ENCODE results near the gene MFN2. TPM values are rescaled to one million over a fixed set of nuclear protein-coding genes. Genes with fewer than 3 reads are reported as not detected.
"Not testable (repeated sequence)": the region's sequence is repeated elsewhere in the genome, so short reads cannot be mapped to it uniquely, and the experiment has no call there.

The MFN2 gene
- polyA plus RNA-seq, 1 of the 3 experiments (the other 2 are of a cell fraction), result 43.2 TPM

DNA sequence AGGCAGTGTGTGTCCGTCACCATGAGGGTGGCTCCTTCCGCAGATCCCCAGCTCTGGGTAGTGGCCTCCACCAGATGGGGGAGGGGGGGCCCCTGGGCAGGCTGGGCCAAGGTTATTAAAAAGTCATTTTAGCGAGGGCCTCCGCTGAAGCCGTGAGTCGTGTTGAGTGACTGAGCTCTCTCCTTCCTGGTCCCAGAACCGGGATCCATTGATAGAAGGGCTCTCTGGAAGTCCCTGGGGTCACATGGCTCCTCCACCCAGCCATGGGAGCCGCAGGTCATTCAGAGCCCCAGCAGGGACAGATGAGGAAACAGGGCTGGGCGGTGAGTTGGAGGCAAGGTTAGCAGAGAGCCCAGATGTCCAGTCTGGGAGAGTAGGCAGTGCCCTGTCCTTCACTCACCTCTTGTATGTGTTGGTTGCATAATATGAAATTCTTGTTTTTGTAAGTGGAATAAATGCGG, 51.9 kb downstream of the MFN2 start:
- CTCF ChIA-PET, result interaction anchor here (1.0 to 2.0 kb wide), 4 partner anchors 12 to 23 kb away, joined by 4 to 7 read pairs (median 4); partner anchors contain the start of gene MIIP
- TF ChIP-seq NFIC (IDR thresholded peaks at IDR 0.05; ENCODE audit: borderline replicate concordance), result no peak
- no peak for TF ChIP-seq FOSL2 (IDR thresholded peaks at IDR 0.05; ENCODE audit: borderline replicate concordance, low read depth)
- TF ChIP-seq TAF1 (IDR thresholded peaks at IDR 0.05; ENCODE audit: borderline replicate concordance, low read depth, low read length), result no peak
- TF ChIP-seq, protein P1, sequence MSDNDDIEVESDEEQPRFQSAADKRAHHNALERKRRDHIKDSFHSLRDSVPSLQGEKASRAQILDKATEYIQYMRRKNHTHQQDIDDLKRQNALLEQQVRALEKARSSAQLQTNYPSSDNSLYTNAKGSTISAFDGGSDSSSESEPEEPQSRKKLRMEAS (IDR thresholded peaks at IDR 0.05; ENCODE audit: low read depth), result no peak
- no peak for TF ChIP-seq ELF1 (IDR thresholded peaks at IDR 0.05)
- no peak for TF ChIP-seq YY1 (IDR thresholded peaks at IDR 0.05; ENCODE audit: low read depth)
- TF ChIP-seq RXRA (IDR thresholded peaks at IDR 0.05; ENCODE audit: borderline replicate concordance, low read depth), result no peak
- TF ChIP-seq, protein P2, sequence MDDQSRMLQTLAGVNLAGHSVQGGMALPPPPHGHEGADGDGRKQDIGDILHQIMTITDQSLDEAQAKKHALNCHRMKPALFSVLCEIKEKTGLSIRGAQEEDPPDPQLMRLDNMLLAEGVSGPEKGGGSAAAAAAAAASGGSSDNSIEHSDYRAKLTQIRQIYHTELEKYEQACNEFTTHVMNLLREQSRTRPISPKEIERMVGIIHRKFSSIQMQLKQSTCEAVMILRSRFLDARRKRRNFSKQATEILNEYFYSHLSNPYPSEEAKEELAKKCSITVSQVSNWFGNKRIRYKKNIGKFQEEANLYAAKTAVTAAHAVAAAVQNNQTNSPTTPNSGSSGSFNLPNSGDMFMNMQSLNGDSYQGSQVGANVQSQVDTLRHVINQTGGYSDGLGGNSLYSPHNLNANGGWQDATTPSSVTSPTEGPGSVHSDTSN (IDR thresholded peaks at IDR 0.05), result no peak
- TF ChIP-seq, protein P3, sequence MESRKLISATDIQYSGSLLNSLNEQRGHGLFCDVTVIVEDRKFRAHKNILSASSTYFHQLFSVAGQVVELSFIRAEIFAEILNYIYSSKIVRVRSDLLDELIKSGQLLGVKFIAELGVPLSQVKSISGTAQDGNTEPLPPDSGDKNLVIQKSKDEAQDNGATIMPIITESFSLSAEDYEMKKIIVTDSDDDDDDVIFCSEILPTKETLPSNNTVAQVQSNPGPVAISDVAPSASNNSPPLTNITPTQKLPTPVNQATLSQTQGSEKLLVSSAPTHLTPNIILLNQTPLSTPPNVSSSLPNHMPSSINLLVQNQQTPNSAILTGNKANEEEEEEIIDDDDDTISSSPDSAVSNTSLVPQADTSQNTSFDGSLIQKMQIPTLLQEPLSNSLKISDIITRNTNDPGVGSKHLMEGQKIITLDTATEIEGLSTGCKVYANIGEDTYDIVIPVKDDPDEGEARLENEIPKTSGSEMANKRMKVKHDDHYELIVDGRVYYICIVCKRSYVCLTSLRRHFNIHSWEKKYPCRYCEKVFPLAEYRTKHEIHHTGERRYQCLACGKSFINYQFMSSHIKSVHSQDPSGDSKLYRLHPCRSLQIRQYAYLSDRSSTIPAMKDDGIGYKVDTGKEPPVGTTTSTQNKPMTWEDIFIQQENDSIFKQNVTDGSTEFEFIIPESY (IDR thresholded peaks at IDR 0.05; ENCODE audit: borderline replicate concordance, low read depth), result no peak
- no peak for TF ChIP-seq GATA2 (CRISPR knock-in tag; IDR thresholded peaks at IDR 0.05)
- TF ChIP-seq EZH2phosphoT487 (IDR thresholded peaks at IDR 0.05; ENCODE audit: borderline replicate concordance, low read depth), result no peak
- TF ChIP-seq, protein P4, sequence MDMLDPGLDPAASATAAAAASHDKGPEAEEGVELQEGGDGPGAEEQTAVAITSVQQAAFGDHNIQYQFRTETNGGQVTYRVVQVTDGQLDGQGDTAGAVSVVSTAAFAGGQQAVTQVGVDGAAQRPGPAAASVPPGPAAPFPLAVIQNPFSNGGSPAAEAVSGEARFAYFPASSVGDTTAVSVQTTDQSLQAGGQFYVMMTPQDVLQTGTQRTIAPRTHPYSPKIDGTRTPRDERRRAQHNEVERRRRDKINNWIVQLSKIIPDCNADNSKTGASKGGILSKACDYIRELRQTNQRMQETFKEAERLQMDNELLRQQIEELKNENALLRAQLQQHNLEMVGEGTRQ (IDR thresholded peaks at IDR 0.05; ENCODE audit: borderline replicate concordance, low read depth, low read length), result no peak
- TF ChIP-seq POLR2AphosphoS5 (IDR thresholded peaks at IDR 0.05; ENCODE audit: low read depth, low read length), result no peak
- no peak for TF ChIP-seq MXI1 (IDR thresholded peaks at IDR 0.05; ENCODE audit: low read depth, low read length)
- TF ChIP-seq SMC3 (IDR thresholded peaks at IDR 0.05; ENCODE audit: low read depth, low read length), result no peak
- no peak for TF ChIP-seq RCOR1 (IDR thresholded peaks at IDR 0.05; ENCODE audit: low read length)
- TF ChIP-seq, protein P5, sequence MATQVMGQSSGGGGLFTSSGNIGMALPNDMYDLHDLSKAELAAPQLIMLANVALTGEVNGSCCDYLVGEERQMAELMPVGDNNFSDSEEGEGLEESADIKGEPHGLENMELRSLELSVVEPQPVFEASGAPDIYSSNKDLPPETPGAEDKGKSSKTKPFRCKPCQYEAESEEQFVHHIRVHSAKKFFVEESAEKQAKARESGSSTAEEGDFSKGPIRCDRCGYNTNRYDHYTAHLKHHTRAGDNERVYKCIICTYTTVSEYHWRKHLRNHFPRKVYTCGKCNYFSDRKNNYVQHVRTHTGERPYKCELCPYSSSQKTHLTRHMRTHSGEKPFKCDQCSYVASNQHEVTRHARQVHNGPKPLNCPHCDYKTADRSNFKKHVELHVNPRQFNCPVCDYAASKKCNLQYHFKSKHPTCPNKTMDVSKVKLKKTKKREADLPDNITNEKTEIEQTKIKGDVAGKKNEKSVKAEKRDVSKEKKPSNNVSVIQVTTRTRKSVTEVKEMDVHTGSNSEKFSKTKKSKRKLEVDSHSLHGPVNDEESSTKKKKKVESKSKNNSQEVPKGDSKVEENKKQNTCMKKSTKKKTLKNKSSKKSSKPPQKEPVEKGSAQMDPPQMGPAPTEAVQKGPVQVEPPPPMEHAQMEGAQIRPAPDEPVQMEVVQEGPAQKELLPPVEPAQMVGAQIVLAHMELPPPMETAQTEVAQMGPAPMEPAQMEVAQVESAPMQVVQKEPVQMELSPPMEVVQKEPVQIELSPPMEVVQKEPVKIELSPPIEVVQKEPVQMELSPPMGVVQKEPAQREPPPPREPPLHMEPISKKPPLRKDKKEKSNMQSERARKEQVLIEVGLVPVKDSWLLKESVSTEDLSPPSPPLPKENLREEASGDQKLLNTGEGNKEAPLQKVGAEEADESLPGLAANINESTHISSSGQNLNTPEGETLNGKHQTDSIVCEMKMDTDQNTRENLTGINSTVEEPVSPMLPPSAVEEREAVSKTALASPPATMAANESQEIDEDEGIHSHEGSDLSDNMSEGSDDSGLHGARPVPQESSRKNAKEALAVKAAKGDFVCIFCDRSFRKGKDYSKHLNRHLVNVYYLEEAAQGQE (IDR thresholded peaks at IDR 0.05; ENCODE audit: low read depth, low read length), result no peak
- no peak for TF ChIP-seq FOXM1 (IDR thresholded peaks at IDR 0.05; ENCODE audit: low read depth)
- TF ChIP-seq TCF12 (IDR thresholded peaks at IDR 0.05), result no peak
- TF ChIP-seq, protein P6, sequence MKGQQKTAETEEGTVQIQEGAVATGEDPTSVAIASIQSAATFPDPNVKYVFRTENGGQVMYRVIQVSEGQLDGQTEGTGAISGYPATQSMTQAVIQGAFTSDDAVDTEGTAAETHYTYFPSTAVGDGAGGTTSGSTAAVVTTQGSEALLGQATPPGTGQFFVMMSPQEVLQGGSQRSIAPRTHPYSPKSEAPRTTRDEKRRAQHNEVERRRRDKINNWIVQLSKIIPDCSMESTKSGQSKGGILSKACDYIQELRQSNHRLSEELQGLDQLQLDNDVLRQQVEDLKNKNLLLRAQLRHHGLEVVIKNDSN (IDR thresholded peaks at IDR 0.05; ENCODE audit: borderline replicate concordance, low read depth), result no peak
- WGBS (ENCODE audit: low lambda C conversion rate), result 97% methylated on average over 2 of the region's 10 CpGs

DNA sequence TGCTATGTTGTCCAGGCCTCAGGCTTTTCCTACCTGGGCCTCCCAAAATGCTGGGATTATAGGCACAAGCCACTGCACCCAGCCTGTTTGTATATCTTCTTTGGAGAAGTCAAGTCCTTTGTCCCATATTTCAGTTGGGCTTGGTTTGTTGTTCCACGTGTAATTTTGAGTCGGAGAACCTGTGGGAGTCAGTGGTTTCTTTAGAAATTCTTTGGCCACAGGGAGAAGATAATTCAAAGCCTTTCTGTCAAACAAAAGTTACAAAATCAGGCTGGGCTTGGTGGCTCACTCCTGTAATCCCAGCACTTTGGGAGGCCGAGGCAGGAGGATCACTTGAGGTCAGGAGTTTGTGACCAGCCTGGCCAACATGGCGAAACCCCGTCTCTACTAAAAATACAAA, 53.2 kb downstream of the MFN2 start:
- H3K9ac ChIP-seq; H3K9me2 ChIP-seq; H3K27ac ChIP-seq (ENCODE audit: low read depth in 2 of 2, low read length in 1 of 2); CTCF ChIA-PET; H2AFZ ChIP-seq (ENCODE audit: low read depth); H4K20me1 ChIP-seq (ENCODE audit: insufficient read depth); DNase-seq; H3K27me3 ChIP-seq (ENCODE audit: insufficient read depth); H3K79me2 ChIP-seq (ENCODE audit: insufficient read depth); H3K36me3 ChIP-seq (replicated peaks in 1 of 2; ENCODE audit: control insufficient read depth in 1 of 2, insufficient read depth in 2 of 2, low read length in 1 of 2); H3K4me1 ChIP-seq (ENCODE audit: control insufficient read depth in 1 of 2, insufficient read depth in 2 of 2, low read depth in 1 of 2, low read length in 1 of 2); POLR2A ChIA-PET; H3K9me3 ChIP-seq; H3F3A ChIP-seq (replicated peaks; ENCODE audit: insufficient read depth); H3K4me3 ChIP-seq (ENCODE audit: low read depth in 2 of 2, low read length in 1 of 2); H3K4me2 ChIP-seq: not testable (repeated sequence)
- 89% methylated on average over 5 of the region's 5 CpGs for WGBS (ENCODE audit: low lambda C conversion rate)

More for the DNA sequence above, 51.9 kb downstream of the MFN2 start:
- Histone ChIP-seq H3K27ac (ENCODE audit: low read depth in 2 of 2, low read length in 1 of 2) (no peak overlapping the region), H3K79me2 (ENCODE audit: insufficient read depth) (no peaks in the 10 kb centered on the region), H3K4me2 (no peak overlapping the region), H3K27me3 (ENCODE audit: insufficient read depth) (no peaks in the 10 kb centered on the region), H3K36me3 (replicated peaks in 1 of 2; ENCODE audit: control insufficient read depth in 1 of 2, insufficient read depth in 2 of 2, low read length in 1 of 2) (peaks cover 3 to 7% of the 10 kb centered on the region in 2 experiments), H3K9me2 (no peaks in the 10 kb centered on the region), H3K9ac (no peak overlapping the region), H3K4me1 (ENCODE audit: control insufficient read depth in 1 of 2, insufficient read depth in 2 of 2, low read depth in 1 of 2, low read length in 1 of 2) (peaks cover 0 to 3% of the 10 kb centered on the region in 2 experiments; a peak in 1 of 4 replicates), H3K4me3 (ENCODE audit: low read depth in 2 of 2, low read length in 1 of 2) (no peak overlapping the region), H3K9me3 (no peaks in the 10 kb centered on the region), H4K20me1 (ENCODE audit: insufficient read depth) (no peaks in the 10 kb centered on the region), H2AFZ (ENCODE audit: low read depth) (no peak overlapping the region), H3F3A (replicated peaks; ENCODE audit: insufficient read depth) (no peaks in the 10 kb centered on the region)
- no peak for DNase-seq
- POLR2A ChIA-PET, result no interaction called here

Data from SK-N-SH (cell line).